DND-41 (cell line): ENCODE results near the gene PPP3R1.

Experiments used
- CTCF ChIP-seq: IDR thresholded peaks from 2 replicates; pipeline ENCODE4 v1.5.1; 2012; ENCODE audit warnings: borderline replicate concordance, low read length, moderate library complexity, mild to moderate bottlenecking; ENCODE audit not compliant: poor library complexity, severe bottlenecking; ENCODE audit errors: extremely low read depth
- EZH2 ChIP-seq: IDR thresholded peaks from 3 replicates; pipeline ENCODE4 v1.6.1; 2012; ENCODE audit warnings: borderline replicate concordance, low read depth, mild to moderate bottlenecking, moderate library complexity, low read length, inconsistent platforms; ENCODE audit not compliant: severe bottlenecking

GRCh38 chr2:68225119-68225632 is 27.2 kb downstream of the PPP3R1 start:
- TF ChIP-seq CTCF, result peak; percentile 31
- TF ChIP-seq EZH2, result no peak
